Upper lobe of right lung (tissue), 1 donor: ENCODE results near the gene ZNF581. TPM values are rescaled to one million over a fixed set of nuclear protein-coding genes. Genes with fewer than 3 reads are reported as not detected.

Source experiments
- ATAC-seq: fragments of 200-7000 bp; cut with Tn5 transposase; one replicate; pipeline ENCODE4 v1.9.1; 2020; ENCODE audit warnings: mild to moderate bottlenecking, moderate library complexity
- DNase-seq: peaks from one replicate; pipeline ENCODE4 v3.0.0-alpha.2; 2020
- H3K27ac ChIP-seq: fragments of 200-600 bp; one replicate; pipeline ENCODE4 v1.8.0; 2022
- H3K27me3 ChIP-seq: fragments of 200-600 bp; one replicate; pipeline ENCODE4 v1.8.0; 2022; ENCODE audit warnings: mild to moderate bottlenecking
- H3K36me3 ChIP-seq: fragments of 200-600 bp; one replicate; pipeline ENCODE4 v1.8.0; 2022
- H3K4me1 ChIP-seq: fragments of 200-600 bp; one replicate; pipeline ENCODE4 v1.8.0; 2022
- H3K4me3 ChIP-seq: fragments of 200-600 bp; one replicate; pipeline ENCODE4 v1.8.0; 2022; ENCODE audit warnings: mild to moderate bottlenecking
- H3K9me3 ChIP-seq: fragments of 200-600 bp; one replicate; pipeline ENCODE4 v1.8.0; 2022
- CTCF ChIP-seq: fragments of 200-600 bp; IDR thresholded peaks from one replicate; pipeline ENCODE4 v1.8.0; 2022; ENCODE audit warnings: antibody characterized with exemption
- intact Hi-C: fragments of 100-400 bp; cut with DNase I; formaldehyde crosslinking; loops from one replicate; pipeline ENCODE4 v1.11.0; 2022
- total RNA-seq: library from RNA; stranded (reverse); fragmentation: NEBNext Ultra II Directional; extraction: Animal tissue kit (Norgen Biotek cat#: 25700); gene quantifications from one replicate; pipeline ENCODE4 v1.2.1, GENCODE V29; 2021
- donor health status: DM: no; HTN: yes; CAD: no; lungs with severe emphysema.

The ZNF581 gene
- total RNA-seq, 1 donor from 2014 or later = 16.4 TPM

GRCh38 chr19:55613396-55613795, 30.1 kb upstream of the ZNF581 start:
- Histone ChIP-seq H3K27ac (no peak overlapping the region), H3K9me3 (no peaks in the 10 kb centered on the region), H3K36me3 (peaks cover 39% of the 10 kb centered on the region), H3K4me1 (peaks cover 9% of the 10 kb centered on the region), H3K4me3 (no peak overlapping the region), H3K27me3 (no peaks in the 10 kb centered on the region)
- TF ChIP-seq CTCF = no peak
- ATAC-seq (no peak), DNase-seq (no peak)
- intact Hi-C loops = no loop called here

GRCh38 chr19:55613930-55614710, 29.3 kb upstream of the ZNF581 start:
- no peaks in the 10 kb centered on the region for H3K9me3 ChIP-seq
- peaks cover 15% of the 10 kb centered on the region for H3K4me1 ChIP-seq
- DNase-seq (no peak), ATAC-seq (no peak)
- intact Hi-C loops = no loop called here
- peaks cover 37% of the 10 kb centered on the region for H3K36me3 ChIP-seq
- no peak overlapping the region for H3K4me3 ChIP-seq
- no peaks in the 10 kb centered on the region for H3K27me3 ChIP-seq
- H3K27ac ChIP-seq = no peak overlapping the region
- no peak for TF ChIP-seq CTCF

DNA sequence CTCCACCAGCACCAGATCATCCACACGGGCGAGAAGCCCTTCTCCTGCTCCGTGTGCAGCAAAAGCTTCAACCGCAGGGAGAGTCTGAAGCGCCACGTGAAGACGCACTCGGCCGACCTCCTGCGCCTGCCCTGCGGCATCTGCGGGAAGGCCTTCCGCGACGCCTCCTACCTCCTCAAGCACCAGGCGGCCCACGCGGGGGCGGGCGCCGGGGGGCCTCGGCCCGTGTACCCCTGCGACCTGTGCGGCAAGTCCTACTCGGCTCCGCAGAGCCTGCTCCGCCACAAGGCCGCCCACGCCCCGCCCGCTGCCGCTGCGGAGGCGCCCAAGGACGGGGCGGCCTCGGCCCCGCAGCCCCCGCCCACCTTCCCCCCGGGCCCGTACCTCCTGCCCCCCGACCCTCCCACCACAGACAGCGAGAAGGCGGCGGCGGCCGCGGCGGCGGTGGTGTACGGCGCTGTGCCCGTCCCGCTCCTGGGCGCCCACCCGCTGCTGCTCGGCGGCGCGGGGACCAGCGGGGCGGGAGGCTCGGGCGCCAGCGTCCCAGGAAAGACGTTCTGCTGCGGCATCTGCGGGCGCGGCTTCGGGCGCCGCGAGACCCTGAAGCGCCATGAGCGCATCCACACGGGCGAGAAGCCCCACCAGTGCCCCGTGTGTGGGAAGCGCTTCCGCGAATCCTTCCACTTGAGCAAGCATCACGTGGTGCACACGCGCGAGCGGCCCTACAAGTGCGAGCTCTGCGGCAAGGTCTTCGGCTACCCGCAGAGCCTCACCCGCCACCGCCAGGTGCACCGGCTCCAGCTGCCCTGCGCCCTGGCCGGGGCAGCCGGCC, 28.5 kb upstream of the ZNF581 start:
- Histone ChIP-seq H3K4me1 (peaks cover 21% of the 10 kb centered on the region), H3K9me3 (no peaks in the 10 kb centered on the region), H3K27me3 (no peaks in the 10 kb centered on the region), H3K4me3 (no peak overlapping the region), H3K36me3 (peaks cover 29% of the 10 kb centered on the region), H3K27ac (no peak overlapping the region)
- intact Hi-C loops = no loop called here
- DNase-seq = no peak
- TF ChIP-seq CTCF = no peak
- ATAC-seq = no peak

DNA sequence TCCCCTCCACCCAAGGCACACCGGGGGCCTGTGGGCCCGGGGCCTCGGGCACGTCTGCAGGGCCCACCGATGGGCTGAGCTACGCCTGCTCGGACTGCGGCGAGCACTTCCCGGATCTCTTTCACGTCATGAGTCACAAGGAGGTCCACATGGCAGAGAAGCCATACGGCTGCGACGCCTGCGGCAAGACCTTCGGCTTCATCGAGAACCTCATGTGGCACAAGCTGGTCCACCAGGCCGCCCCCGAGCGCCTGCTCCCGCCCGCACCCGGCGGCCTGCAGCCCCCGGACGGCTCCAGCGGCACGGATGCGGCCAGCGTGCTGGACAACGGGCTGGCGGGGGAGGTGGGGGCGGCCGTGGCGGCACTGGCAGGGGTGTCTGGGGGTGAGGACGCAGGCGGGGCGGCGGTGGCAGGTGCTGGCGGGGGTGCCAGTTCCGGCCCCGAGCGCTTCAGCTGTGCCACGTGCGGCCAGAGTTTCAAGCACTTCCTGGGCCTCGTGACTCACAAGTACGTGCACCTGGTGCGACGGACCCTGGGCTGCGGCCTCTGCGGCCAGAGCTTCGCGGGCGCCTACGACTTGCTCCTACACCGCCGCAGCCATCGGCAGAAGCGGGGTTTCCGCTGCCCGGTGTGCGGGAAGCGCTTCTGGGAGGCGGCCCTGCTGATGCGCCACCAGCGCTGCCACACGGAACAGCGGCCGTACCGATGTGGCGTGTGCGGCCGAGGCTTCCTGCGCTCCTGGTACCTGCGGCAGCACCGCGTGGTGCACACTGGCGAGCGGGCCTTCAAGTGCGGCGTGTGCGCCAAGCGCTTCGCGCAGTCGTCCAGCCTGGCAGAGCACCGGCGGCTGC, 27.7 kb upstream of the ZNF581 start:
- no peak for ATAC-seq
- H3K4me1 ChIP-seq = peaks cover 30% of the 10 kb centered on the region
- intact Hi-C loops = no loop called here
- no peak overlapping the region for H3K27ac ChIP-seq
- DNase-seq = no peak
- no peak for TF ChIP-seq CTCF
- no peaks in the 10 kb centered on the region for H3K27me3 ChIP-seq
- H3K4me3 ChIP-seq = no peak overlapping the region
- no peaks in the 10 kb centered on the region for H3K9me3 ChIP-seq
- H3K36me3 ChIP-seq = peaks cover 26% of the 10 kb centered on the region

- intact Hi-C loops = no loop called here
- H3K4me1 ChIP-seq = peaks cover 30% of the 10 kb centered on the region
- no peak for ATAC-seq
- no peak overlapping the region for H3K4me3 ChIP-seq
- H3K36me3 ChIP-seq = peaks cover 26% of the 10 kb centered on the region
- H3K9me3 ChIP-seq = no peaks in the 10 kb centered on the region
- no peak for TF ChIP-seq CTCF
- no peak for DNase-seq
- no peaks in the 10 kb centered on the region for H3K27me3 ChIP-seq
- H3K27ac ChIP-seq = no peak overlapping the region
Observed at GRCh38 chr19:55616395-55616875, 27.0 kb upstream of the ZNF581 start.
